Epithelial cell of proximal tubule (primary cell): ENCODE data around the gene COQ6. TPM values are rescaled to one million over a fixed set of nuclear protein-coding genes. Genes with fewer than 3 reads are reported as not detected.
"Not testable (repeated sequence)": the region's sequence is repeated elsewhere in the genome, so short reads cannot be mapped to it uniquely, and the experiment has no call there.

Experiments
- DNase-seq: peaks from one replicate; pipeline ENCODE4 v3.0.0-alpha.2; 2011; ENCODE audit warnings: low read depth
- H3K4me3 ChIP-seq: 2 replicates; pipeline ENCODE4 v1.5.1; 2011; ENCODE audit warnings: low read depth, mild to moderate bottlenecking, low read length
- CTCF ChIP-seq: conservative IDR thresholded peaks from 2 replicates; pipeline ENCODE4 v1.5.1; 2012; ENCODE audit warnings: low read depth, mild to moderate bottlenecking, low read length
- total RNA-seq: library from RNA; depleted of rRNA; stranded (reverse); fragments of >200 nt; gene quantifications from 2 replicates; pipeline ENCODE4 v1.2.3, GENCODE V29; 2015

COQ6 gene
- total RNA-seq, 1 donor from 2014 or later: 27.3 TPM

- no peak overlapping the region for H3K4me3 ChIP-seq
- DNase-seq: no peak
- TF ChIP-seq CTCF: no peak
Measured at GRCh38 chr14:73976125-73976524, 26.0 kb downstream of the COQ6 start.

- TF ChIP-seq CTCF: no peak
- no peak for DNase-seq
- H3K4me3 ChIP-seq: no peak overlapping the region
Measured at GRCh38 chr14:73977896-73978295, 27.8 kb downstream of the COQ6 start.

- TF ChIP-seq CTCF: no peak
- no peak overlapping the region for H3K4me3 ChIP-seq
- DNase-seq: no peak
Measured at GRCh38 chr14:73988065-73988464, 38.0 kb downstream of the COQ6 start.

GRCh38 chr14:73988656-73989055 is 38.6 kb downstream of the COQ6 start:
- not testable (repeated sequence) for H3K4me3 ChIP-seq, DNase-seq

- TF ChIP-seq CTCF: no peak
- DNase-seq: no peak
- H3K4me3 ChIP-seq: no peak overlapping the region
Measured at GRCh38 chr14:73991092-73991491, 41.0 kb downstream of the COQ6 start.

- DNase-seq, H3K4me3 ChIP-seq: not testable (repeated sequence)
Measured at GRCh38 chr14:73994926-73995325, 44.8 kb downstream of the COQ6 start.

- DNase-seq: no peak
- H3K4me3 ChIP-seq: peak overlapping the region; percentile 22
- no peak for TF ChIP-seq CTCF
Measured at GRCh38 chr14:73995977-73996378, 45.9 kb downstream of the COQ6 start.

- TF ChIP-seq CTCF: no peak
- peak overlapping the region; percentile 2 for H3K4me3 ChIP-seq
- DNase-seq: no peak
Measured at GRCh38 chr14:73996731-73997107, 46.6 kb downstream of the COQ6 start.
